PC-3 (cell line): Measurements from ENCODE around the gene NUPR1.

ENCODE experiments used
- CTCF ChIP-seq: fragments of 300-600 bp; sonication (generic); conservative IDR thresholded peaks from 2 replicates; pipeline ENCODE4 v1.5.1; 2017; ENCODE audit warnings: antibody characterized with exemption, low read depth, mild to moderate bottlenecking, low read length
- EZH2 ChIP-seq: fragments of 300-600 bp; sonication (generic); IDR thresholded peaks from one replicate; pipeline ENCODE4 v1.6.1; 2017; ENCODE audit warnings: antibody characterized with exemption, mild to moderate bottlenecking, low read length; ENCODE audit not compliant: unreplicated experiment
- EZH2phosphoT487 ChIP-seq: fragments of 300-600 bp; sonication (generic); IDR thresholded peaks from 2 replicates; pipeline ENCODE4 v1.6.1; 2018; ENCODE audit warnings: mild to moderate bottlenecking, antibody characterized with exemption, low read length, borderline replicate concordance

- no peak for TF ChIP-seq CTCF
- TF ChIP-seq EZH2: no peak
- no peak for TF ChIP-seq EZH2phosphoT487
These were observed 1.7 kb downstream of the NUPR1 start for GRCh38 chr16:28537076-28537475.
